ENCODE measurements around the gene TTLL8. TPM values are rescaled to one million over a fixed set of nuclear protein-coding genes. Genes with fewer than 3 reads are reported as not detected.

The TTLL8 gene
- total RNA-seq, 2 experiments from 2014 or later = not detected

DNA sequence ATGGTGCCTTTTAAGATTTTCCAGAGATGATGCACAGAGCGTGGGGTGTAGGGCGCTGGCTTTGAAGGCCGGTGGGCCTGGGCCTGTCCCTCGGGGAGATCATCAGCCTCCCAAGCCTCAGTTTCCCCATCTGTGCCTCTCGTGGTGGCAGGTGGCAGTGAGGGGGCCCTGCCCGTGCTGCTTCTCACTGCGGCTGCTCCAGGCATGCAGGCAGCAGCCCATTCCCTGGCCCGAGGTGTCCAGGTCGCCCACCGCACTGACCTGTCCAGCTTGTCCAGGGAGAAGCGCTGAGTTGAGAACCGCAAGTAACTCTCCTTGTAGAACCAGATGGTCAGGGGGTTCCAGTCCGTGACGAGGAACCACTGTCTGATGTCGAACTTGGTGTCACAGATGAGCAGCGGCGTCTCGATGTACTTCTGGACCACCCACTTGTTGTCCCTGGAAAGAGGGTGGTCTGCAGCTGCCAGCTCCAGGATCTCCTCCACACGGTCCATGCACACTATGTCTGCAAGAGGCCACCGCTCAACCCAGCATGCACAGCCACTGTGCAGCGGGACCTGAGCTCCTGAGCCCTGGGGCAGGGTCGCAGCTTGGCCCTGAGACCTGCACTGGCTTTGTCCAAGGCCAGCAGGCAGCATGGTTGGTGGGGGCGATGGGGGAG is 25.0 kb downstream of the TTLL8 start:
- peaks cover 1% of the 10 kb centered on the region for H3K9me3 Mint-ChIP-seq
- no peak overlapping the region for H3K4me3 Mint-ChIP-seq
- POLR2A ChIA-PET = no interaction called here
- intact Hi-C loops (cut with micrococcal nuclease) = loop anchor here (5.0 kb wide), 1 partner anchor 41 kb away; no protein-coding TSS in a partner anchor
- DNase-seq = no peak
- peaks cover 4% of the 10 kb centered on the region for H3K4me1 Mint-ChIP-seq (ENCODE audit: low read depth)
- H3K27ac Mint-ChIP-seq = no peak overlapping the region
- no peaks in the 10 kb centered on the region for H3K36me3 Mint-ChIP-seq (ENCODE audit: low read depth)
- H3K27me3 Mint-ChIP-seq = no peaks in the 10 kb centered on the region
- no peak for ATAC-seq
- CTCF ChIA-PET = no interaction called here
- TF ChIP-seq, protein P1, sequence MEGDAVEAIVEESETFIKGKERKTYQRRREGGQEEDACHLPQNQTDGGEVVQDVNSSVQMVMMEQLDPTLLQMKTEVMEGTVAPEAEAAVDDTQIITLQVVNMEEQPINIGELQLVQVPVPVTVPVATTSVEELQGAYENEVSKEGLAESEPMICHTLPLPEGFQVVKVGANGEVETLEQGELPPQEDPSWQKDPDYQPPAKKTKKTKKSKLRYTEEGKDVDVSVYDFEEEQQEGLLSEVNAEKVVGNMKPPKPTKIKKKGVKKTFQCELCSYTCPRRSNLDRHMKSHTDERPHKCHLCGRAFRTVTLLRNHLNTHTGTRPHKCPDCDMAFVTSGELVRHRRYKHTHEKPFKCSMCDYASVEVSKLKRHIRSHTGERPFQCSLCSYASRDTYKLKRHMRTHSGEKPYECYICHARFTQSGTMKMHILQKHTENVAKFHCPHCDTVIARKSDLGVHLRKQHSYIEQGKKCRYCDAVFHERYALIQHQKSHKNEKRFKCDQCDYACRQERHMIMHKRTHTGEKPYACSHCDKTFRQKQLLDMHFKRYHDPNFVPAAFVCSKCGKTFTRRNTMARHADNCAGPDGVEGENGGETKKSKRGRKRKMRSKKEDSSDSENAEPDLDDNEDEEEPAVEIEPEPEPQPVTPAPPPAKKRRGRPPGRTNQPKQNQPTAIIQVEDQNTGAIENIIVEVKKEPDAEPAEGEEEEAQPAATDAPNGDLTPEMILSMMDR (IDR thresholded peaks at IDR 0.05) = no peak

DNA sequence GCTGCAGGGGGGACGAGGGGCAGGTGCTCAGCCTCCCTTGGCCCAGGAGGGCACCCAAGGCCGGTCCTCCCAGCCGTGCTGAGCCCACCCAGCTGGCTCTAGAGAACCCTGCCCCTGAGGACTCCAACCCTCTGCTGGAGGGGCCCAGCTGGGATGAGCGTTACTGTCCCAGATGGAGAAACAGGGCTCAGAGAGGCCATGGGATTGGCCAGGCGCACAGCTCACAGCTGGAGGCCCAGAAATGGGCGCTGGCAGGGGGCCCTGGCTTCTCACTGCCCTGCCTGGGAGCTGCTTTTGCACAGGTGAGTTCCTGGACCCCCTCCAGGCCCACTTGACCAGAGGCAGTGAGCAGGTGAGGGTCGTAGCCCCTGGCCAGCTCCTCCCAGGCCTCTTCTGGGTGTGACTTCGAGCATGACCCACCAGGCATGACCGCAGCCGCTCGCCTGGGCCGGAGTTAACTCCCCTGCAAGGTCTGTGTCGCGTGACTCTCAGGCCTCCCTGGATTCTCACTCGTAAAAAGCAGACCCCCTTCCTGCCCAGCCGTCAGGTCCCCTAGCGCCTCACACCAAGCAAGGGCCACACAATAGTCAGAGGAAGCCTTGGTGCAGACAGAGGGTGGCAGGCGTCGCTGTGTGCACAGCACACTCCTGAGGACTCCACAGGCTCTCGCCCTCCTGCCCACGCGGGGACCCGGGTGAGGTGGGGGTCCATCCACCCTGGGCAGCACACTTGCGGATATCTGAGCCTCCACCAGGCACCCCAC is 25.8 kb downstream of the TTLL8 start:
- no peak overlapping the region for H3K27ac Mint-ChIP-seq
- ChIA-PET CTCF (interaction anchor here (0.9 to 2.9 kb wide), 4 partner anchors 27 to 106 kb away, joined by 3 to 63 read pairs (median 19); no protein-coding TSS in a partner anchor), POLR2A (interaction anchor here (1.0 kb wide), 1 partner anchor 49 kb away, joined by 3 read pairs; no protein-coding TSS in a partner anchor)
- DNase-seq (no peak), ATAC-seq (no peak)
- H3K9me3 Mint-ChIP-seq = no peaks in the 10 kb centered on the region
- H3K4me1 Mint-ChIP-seq (ENCODE audit: low read depth) = peaks cover 12% of the 10 kb centered on the region
- no peaks in the 10 kb centered on the region for H3K36me3 Mint-ChIP-seq (ENCODE audit: low read depth)
- intact Hi-C loops (cut with micrococcal nuclease) = loop anchor here (5.0 kb wide), 1 partner anchor 40 kb away; no protein-coding TSS in a partner anchor
- TF ChIP-seq, protein P1 (IDR thresholded peaks at IDR 0.05) = no peak
- no peaks in the 10 kb centered on the region for H3K27me3 Mint-ChIP-seq
- H3K4me3 Mint-ChIP-seq = no peak overlapping the region

DNA sequence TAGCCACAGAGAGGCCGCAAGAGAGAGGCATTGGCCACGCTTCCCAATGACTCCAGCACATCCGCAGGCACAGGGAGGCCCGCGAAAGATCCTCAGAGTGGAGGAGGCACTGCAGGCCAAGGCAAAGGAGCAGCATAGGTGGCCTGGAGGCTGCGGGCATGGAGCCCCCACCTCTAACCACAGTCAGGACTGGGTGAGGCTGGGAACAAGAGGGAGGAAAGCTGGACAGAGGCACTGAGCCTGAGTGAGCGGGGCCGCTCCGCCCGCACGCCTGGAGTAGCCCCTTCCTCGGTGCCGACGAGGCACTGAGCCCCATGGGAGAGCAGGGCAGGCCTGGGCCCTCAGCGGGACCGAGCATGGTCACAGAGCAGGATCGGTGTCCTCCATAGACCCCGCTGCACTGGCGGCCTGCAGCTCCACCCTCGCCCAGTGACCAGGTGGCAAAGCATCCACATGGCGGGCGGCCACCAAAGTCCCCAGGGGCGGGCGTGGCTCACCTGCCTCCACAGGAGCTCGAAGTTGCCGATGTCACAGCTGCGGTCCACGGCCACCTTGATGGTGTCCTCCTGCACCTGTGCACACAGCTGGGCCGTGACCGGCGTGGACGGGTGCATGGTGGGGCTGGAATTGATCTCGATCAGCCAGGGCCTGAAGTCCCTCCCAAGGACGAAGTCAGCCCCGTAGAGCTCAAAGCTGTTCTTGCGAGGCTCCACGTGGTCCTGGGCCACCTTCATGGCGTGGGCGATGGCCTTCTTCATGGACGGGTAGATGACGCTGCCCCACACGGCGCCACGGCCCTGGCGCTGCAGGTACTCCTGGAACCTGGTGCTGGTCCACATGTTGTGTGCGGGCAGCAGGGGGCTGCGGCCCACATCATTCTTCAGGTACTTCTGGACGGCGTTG is 26.7 kb downstream of the TTLL8 start:
- Mint-ChIP-seq H3K27me3 (no peaks in the 10 kb centered on the region), H3K36me3 (ENCODE audit: low read depth) (no peaks in the 10 kb centered on the region), H3K9me3 (no peaks in the 10 kb centered on the region), H3K4me1 (ENCODE audit: low read depth) (peaks cover 14% of the 10 kb centered on the region), H3K4me3 (no peak overlapping the region), H3K27ac (no peak overlapping the region)
- POLR2A ChIA-PET = interaction anchor here (0.5 to 2.3 kb wide), 5 partner anchors 12 to 98 kb away, joined by 3 to 8 read pairs (median 5); partner anchors contain the start of gene PIM3
- intact Hi-C loops (cut with micrococcal nuclease) = loop anchor here (5.0 kb wide), 1 partner anchor 39 kb away; no protein-coding TSS in a partner anchor
- ATAC-seq (no peak), DNase-seq (no peak)
- TF ChIP-seq, protein P1 (IDR thresholded peaks at IDR 0.05) = no peak
- CTCF ChIA-PET = interaction anchor here (0.8 to 2.9 kb wide), 27 partner anchors 14 to 271 kb away, joined by 3 to 63 read pairs (median 5); no protein-coding TSS in a partner anchor

DNA sequence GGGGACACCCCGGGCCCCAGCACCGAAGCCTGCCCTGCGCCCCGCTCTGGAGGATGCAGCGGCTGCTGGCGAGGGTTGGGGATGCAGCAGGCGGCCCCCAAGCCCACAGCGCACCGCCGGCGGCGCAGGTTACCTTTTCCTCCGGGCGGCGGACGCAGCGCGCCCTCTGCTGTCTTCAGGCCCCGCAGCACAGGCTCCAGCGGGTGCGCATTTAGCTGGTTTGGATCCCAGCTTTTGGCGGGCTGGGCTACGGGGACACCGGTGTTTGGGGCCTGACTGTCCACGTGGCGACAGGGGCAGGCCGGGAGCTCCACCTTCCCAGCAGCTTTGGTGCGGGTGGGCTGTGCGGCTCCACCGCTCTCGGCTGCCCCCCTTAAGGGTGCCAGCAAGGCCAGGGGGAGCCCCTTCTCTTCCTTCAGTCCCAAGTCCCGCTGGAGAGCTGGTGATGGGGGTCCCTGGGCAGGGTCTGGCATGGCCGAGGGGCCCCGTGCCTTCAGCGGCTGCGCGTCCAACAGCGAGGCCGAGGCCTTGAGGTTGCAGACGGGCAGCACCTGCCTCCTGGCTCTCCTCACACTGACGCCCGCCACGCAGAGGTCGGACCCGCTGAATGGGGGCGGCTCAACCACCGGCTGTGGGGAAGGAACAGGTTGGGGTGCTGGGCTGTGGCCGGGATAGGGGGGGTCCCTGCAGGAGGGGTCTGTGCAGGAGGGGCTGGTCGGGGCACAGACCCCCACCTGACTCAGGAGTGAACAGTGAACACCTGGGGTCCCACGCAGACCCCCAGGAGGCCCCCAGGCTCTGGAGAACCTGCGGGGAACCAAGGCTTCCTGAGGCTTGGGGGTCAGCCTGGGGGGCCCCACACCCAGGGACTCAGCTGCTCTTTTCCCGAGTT is 27.6 kb downstream of the TTLL8 start:
- peaks cover 17% of the 10 kb centered on the region for H3K4me1 Mint-ChIP-seq (ENCODE audit: low read depth)
- POLR2A ChIA-PET = interaction anchor here (0.5 to 2.3 kb wide), 8 partner anchors 11 to 161 kb away, joined by 3 to 8 read pairs (median 5); partner anchors contain the start of gene PIM3
- intact Hi-C loops (cut with micrococcal nuclease) = loop anchor here (1.0 to 5.0 kb wide), 2 partner anchors 38 to 99 kb away; no protein-coding TSS in a partner anchor
- H3K9me3 Mint-ChIP-seq = no peaks in the 10 kb centered on the region
- no peaks in the 10 kb centered on the region for H3K27me3 Mint-ChIP-seq
- DNase-seq (peak; percentile 91), ATAC-seq (peak; percentile 95)
- TF ChIP-seq, protein P1 (IDR thresholded peaks at IDR 0.05) = peak; percentile 95
- CTCF ChIA-PET = interaction anchor here (0.5 to 2.9 kb wide), 60 partner anchors 8 to 270 kb away, joined by 3 to 63 read pairs (median 4); partner anchors contain the start of genes MLC1 and PIM3
- H3K27ac Mint-ChIP-seq = no peak overlapping the region
- no peaks in the 10 kb centered on the region for H3K36me3 Mint-ChIP-seq (ENCODE audit: low read depth)
- no peak overlapping the region for H3K4me3 Mint-ChIP-seq
